DND-41 (cell line): ENCODE measurements around the gene PAX2.

Experiments used
- ATAC-seq: fragments of 200-7000 bp; cut with Tn5 transposase; 3 replicates; pipeline ENCODE4 v1.9.1; 2021; ENCODE audit warnings: low read depth; ENCODE audit not compliant: insufficient read depth
- DNase-seq: peaks from one replicate; pipeline ENCODE4 v3.0.0-alpha.2; 2020
- H2AFZ ChIP-seq: 2 replicates; pipeline ENCODE4 v1.6.0; 2012; ENCODE audit warnings: low read depth, low read length
- H3K27ac ChIP-seq: 2 replicates; pipeline ENCODE4 v1.5.1; 2012; ENCODE audit warnings: low read length, inconsistent platforms
- H3K27me3 ChIP-seq: fragments of 200-600 bp; sonication (generic); 2 replicates; pipeline ENCODE4 v1.6.0; 2012; ENCODE audit warnings: low read length, mild to moderate bottlenecking, inconsistent platforms; ENCODE audit not compliant: insufficient read depth, poor library complexity
- H3K36me3 ChIP-seq: 2 replicates; pipeline ENCODE4 v1.5.1; 2012; ENCODE audit warnings: low read length, inconsistent platforms; ENCODE audit not compliant: insufficient read depth
- H3K4me1 ChIP-seq: 2 replicates; pipeline ENCODE4 v1.5.1; 2012; ENCODE audit warnings: mild to moderate bottlenecking, low read length; ENCODE audit not compliant: insufficient read depth
- H3K4me2 ChIP-seq: 2 replicates; pipeline ENCODE4 v1.6.0; 2012; ENCODE audit warnings: mild to moderate bottlenecking, moderate library complexity, low read length, inconsistent platforms; ENCODE audit not compliant: insufficient read depth
- H3K4me3 ChIP-seq, 2 experiments: fragments of 200-600 bp in 1 of 2; shearing (Covaris generic) in 1 of 2; 2 replicates each; pipeline ENCODE4 v1.5.1; 2012 to 2016; ENCODE audit warnings: inconsistent platforms in 2 of 2, low read length in 2 of 2, mild to moderate bottlenecking in 2 of 2, low read depth in 1 of 2, moderate library complexity in 1 of 2
- H3K79me2 ChIP-seq: 2 replicates; pipeline ENCODE4 v1.6.0; 2012; ENCODE audit warnings: low read length, inconsistent platforms; ENCODE audit not compliant: insufficient read depth
- H3K9ac ChIP-seq: 2 replicates; pipeline ENCODE4 v1.6.0; 2012; ENCODE audit warnings: low read depth, mild to moderate bottlenecking, inconsistent platforms, low read length, moderate library complexity
- H3K9me3 ChIP-seq: 2 replicates; pipeline ENCODE4 v1.5.1; 2012; ENCODE audit warnings: low read length, moderate library complexity, mild to moderate bottlenecking, inconsistent platforms; ENCODE audit not compliant: insufficient read depth, severe bottlenecking
- H4K20me1 ChIP-seq: 2 replicates; pipeline ENCODE4 v1.6.0; 2012; ENCODE audit warnings: low read length; ENCODE audit not compliant: insufficient read depth
- CTCF ChIP-seq: IDR thresholded peaks from 2 replicates; pipeline ENCODE4 v1.5.1; 2012; ENCODE audit warnings: borderline replicate concordance, low read length, moderate library complexity, mild to moderate bottlenecking; ENCODE audit not compliant: poor library complexity, severe bottlenecking; ENCODE audit errors: extremely low read depth
- EZH2 ChIP-seq: IDR thresholded peaks from 3 replicates; pipeline ENCODE4 v1.6.1; 2012; ENCODE audit warnings: borderline replicate concordance, low read depth, mild to moderate bottlenecking, moderate library complexity, low read length, inconsistent platforms; ENCODE audit not compliant: severe bottlenecking

Gene PAX2

GRCh38 chr10:100751211-100751933 lies 6.0 kb downstream of the PAX2 start:
- Histone ChIP-seq H3K27ac (no peak overlapping the region), H3K79me2 (no peaks in the 10 kb centered on the region), H3K36me3 (no peaks in the 10 kb centered on the region), H3K4me3 (no peak overlapping the region), H3K9ac (no peak overlapping the region), H4K20me1 (no peaks in the 10 kb centered on the region; the same call in 1 of the 2 replicates), H2AFZ (no peak overlapping the region), H3K27me3 (peaks cover 65% of the 10 kb centered on the region), H3K9me3 (no peaks in the 10 kb centered on the region), H3K4me2 (no peak overlapping the region), H3K4me1 (no peaks in the 10 kb centered on the region)
- TF ChIP-seq EZH2 (no peak), CTCF (no peak)
- DNase-seq (no peak), ATAC-seq (no peak)

GRCh38 chr10:100755821-100756220 lies 10.4 kb downstream of the PAX2 start:
- ATAC-seq: no peak
- Histone ChIP-seq H3K4me2 (no peak overlapping the region), H3K4me3 (no peak overlapping the region), H3K36me3 (no peaks in the 10 kb centered on the region), H4K20me1 (peaks cover 3% of the 10 kb centered on the region; the same call in 1 of the 2 replicates), H3K79me2 (no peaks in the 10 kb centered on the region), H3K9me3 (no peaks in the 10 kb centered on the region), H3K9ac (no peak overlapping the region), H3K27ac (no peak overlapping the region), H3K4me1 (no peaks in the 10 kb centered on the region), H3K27me3 (peaks cover 61% of the 10 kb centered on the region), H2AFZ (no peak overlapping the region)
- TF ChIP-seq EZH2 (no peak), CTCF (no peak)
- no peak for DNase-seq

GRCh38 chr10:100759331-100759730 lies 13.9 kb downstream of the PAX2 start:
- peaks cover 40% of the 10 kb centered on the region for H3K27me3 ChIP-seq
- peaks cover 3% of the 10 kb centered on the region; the same call in 1 of the 2 replicates for H4K20me1 ChIP-seq
- H3K4me1 ChIP-seq: no peaks in the 10 kb centered on the region

More at GRCh38 chr10:100759331-100759730, 13.9 kb downstream of the PAX2 start:
- no peak overlapping the region for H3K9ac ChIP-seq
- no peaks in the 10 kb centered on the region for H3K9me3 ChIP-seq
- H3K4me2 ChIP-seq: no peak overlapping the region
- no peak overlapping the region for H3K27ac ChIP-seq
- H3K4me3 ChIP-seq: no peak overlapping the region
- H3K36me3 ChIP-seq: no peaks in the 10 kb centered on the region
- H3K79me2 ChIP-seq: no peaks in the 10 kb centered on the region
- H2AFZ ChIP-seq: no peak overlapping the region
- DNase-seq (no peak), ATAC-seq (no peak)
- TF ChIP-seq EZH2 (no peak), CTCF (no peak)
